Stimulated activated CD8-positive, alpha-beta memory T cell treated with anti-CD3 and anti-CD28 coated beads, Interleukin-12 subunit alpha, Interleukin-12 subunit beta, amount 100 ng/mL, for 24 hours (primary cell): Measurements from ENCODE around the gene CACNA1A.
"Not testable (repeated sequence)": the region's sequence is repeated elsewhere in the genome, so short reads cannot be mapped to it uniquely, and the experiment has no call there.

ENCODE experiments used
- DNase-seq: peaks from one replicate; pipeline ENCODE4 v3.0.0-alpha.2; 2020; ENCODE audit errors: extremely low read depth

CACNA1A gene

DNA sequence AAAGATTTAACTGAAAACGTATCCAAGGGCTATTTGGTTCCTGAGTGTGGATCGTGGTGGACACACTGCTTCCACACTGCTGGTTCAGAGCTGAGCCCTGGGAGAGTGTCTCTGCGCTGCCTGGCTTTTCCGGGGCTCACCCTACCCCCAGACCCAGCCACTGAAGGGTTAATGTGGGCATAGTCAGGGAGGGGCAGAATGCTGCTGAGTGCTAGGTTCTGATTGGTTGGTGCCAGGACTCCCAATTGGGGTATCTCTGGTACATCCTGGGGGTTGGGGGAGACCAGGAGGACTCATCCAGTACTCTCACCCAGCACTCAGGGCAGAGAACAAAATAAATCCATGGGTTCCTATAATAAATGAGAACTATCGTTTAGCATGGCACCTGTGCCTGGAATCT lies 142.3 kb downstream of the CACNA1A start:
- no peak for DNase-seq

DNA sequence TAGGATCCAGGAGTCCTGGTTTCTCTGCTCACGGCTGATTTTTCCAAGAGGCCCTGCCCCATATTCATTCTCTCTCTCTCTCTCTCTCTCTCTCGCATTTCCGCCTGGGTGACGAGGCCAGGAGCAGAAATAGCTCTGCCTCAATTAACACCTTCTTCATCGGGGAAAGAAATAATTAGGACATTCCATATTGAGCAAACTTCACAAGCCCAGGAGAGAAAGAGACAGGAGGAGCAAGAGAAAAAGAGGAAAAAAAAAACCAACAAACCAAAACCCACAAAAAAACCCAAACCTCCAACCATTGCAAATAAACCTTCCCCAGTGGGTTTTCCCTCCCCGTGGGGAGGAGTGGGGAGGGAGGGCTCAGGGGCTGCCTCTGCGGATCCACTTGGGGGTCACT lies 143.0 kb downstream of the CACNA1A start:
- DNase-seq: no peak

DNA sequence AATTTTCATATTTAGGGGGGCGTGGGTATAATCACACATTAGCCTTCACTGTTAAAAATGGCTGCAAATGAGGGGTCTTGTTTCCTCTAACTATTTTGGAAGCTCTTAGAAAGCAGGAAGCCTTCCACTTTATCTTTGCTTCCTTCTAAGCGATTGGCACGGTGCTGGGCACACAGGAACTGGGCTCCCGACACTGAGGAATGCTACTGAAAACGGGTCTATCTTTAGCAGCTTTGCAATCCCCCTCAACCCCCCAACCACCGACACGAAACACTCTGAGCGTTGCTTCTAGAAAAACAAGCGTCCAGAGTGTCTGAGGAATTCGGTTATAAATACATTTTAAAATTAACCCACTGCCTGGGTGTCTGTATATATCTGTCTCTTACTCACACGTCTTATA lies 143.6 kb downstream of the CACNA1A start:
- DNase-seq: no peak

DNA sequence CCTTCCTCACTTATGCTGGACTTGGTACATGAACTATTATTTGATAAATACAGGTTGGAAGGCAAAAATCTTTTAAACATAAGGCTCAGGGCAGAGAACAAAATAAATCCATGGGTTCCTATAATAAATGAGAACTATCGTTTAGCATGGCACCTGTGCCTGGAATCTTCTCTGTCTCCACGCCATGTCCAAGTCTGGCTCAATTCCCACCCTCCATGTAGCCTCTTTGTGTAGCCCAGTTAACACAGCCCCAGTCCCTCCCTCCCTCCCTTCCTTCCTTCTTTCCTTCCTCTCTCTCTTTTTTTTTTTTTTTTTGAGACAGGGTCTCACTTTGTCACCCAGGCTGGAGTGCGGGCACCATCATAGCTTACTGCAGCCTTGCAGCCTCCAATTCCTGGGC lies 144.6 kb downstream of the CACNA1A start:
- DNase-seq: not testable (repeated sequence)

DNA sequence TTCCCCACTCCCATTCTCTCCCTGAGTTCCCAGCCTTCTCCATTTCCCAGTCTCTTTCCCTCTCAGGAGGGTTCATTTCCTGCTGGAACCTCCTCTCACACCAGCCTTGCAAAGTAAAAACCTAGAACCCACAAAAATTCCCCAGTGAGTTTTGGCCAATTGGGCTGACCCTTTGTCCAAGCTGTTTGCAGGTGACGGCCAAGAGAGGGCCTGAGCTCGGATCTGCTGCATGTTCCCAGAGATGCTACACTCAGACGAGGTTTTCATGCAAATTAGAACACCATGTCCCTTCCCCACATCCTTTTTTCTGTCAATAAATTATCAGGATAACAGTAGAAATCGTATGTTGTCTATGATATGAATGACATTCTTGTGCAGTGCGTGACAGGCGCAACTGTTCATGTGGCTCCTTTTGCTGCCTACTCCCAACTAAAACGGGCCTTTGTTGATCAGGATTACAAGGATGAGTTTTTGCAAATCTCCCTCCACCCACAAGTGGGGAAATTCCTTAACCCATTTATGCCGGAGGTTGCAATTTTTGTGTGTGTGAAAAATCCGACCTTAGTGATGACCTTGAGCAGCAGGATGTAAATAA lies 149.5 kb downstream of the CACNA1A start:
- DNase-seq: no peak

DNA sequence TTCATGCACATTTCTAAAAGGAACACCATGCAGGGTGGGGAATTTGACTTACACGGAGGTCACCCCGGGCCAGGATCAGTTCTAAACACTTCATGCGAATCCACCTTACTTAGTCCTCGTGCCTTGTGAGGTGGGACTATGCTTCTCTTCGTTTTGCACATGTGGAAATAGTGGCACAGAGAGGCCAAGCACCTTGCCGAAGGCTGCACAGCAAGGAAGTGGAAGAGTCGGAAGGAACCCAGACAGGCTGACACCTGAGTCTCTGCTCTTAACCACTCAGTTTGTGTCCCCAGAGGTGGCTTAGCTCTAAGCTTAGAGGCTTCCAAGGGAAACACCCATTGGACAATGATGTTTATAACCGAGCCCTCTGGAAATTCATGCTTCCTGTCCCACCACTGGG lies 150.1 kb downstream of the CACNA1A start:
- no peak for DNase-seq

DNA sequence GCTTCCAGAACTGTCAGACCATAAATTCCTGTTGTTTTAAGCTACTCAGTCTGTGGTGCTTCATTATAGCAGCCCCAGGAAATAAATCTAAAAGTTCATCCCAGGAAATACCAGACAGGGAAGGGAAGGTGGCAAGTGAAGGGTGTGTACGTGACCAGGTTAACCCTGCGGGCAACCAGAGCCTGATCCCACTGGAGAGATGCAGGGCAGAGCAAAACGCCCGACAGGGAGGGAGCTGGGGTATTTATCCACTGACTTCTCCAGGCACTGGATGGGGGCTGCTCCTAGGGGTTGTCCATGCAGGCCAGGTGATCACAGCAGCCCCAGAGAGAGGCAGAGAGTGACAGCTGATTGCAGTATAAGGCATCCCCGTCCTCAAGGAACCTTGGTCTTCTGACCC lies 150.9 kb downstream of the CACNA1A start:
- no peak for DNase-seq

DNA sequence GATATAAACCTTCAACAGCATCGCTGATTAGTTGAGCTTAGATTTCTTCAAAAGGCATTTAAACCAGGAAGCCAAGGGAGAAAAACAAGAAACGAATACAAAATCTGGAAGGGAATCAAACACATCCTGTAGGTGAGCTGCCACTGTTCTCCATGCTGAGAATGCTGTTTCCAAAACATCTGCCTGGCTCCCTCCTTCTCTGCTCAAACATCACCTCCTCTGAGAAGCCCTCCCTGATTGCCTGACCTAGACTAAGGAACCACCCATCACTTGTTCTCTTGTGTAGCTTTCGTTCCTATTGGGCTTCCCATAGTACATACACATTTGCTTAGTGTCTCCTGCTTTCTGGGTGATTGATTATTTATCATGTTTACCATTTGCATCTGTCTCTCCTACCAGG lies 152.7 kb downstream of the CACNA1A start:
- DNase-seq: no peak

DNA sequence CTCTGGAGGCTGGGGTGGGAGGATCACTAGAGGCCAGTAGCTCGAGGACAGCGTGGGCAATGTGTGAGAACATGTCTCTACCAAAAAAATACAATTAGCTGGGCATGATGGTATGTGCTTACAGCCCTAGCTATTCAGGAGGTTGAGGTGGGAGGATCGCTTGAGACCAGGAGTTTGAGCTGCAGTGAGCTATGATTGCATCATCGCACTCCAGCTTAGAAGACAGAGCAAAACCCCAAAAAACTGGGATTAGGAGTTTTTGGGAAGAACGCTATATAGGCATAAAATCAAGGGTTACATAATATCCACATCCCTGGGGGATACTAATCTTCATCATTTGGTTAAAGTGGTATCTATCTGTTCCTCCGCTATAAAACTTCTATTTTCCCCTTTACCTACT lies 155.5 kb downstream of the CACNA1A start:
- no peak for DNase-seq

DNA sequence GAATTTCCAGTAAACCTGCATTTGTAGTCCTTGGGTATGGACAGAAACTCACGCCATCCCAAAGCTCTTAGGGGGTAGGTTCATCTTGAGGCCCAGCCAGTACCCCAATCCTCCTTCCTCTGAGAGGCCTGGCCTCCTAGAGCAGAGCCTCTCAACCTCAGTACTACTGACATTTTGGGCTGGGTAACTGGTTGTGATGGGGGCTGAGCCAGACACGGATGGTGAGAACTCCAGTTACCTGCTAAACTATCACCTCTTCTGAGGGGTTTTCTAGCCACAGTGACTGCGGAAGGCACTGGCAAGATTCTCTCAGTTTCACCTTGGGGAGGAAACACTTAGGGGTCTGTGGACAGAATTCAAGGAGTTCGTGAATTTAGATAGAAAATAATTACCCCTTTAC lies 156.2 kb downstream of the CACNA1A start:
- DNase-seq: no peak

DNA sequence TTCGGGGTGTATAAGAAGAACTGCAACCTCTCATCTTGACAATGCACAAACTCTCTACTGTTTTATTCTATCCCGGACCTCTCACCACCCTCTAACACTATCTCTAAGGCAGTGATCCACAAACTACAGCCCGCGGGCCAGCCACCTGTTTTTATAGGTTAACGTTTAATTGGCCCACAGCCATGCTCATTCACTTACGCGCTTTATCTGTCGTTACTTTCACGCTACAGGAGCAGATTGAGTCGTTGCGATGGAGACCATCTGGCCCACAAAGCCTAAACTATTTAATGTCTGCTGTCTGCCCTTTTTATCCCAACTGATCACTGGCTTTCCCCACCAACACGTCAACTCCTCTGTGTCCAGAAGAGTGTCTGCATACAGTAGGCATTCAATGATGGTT lies 158.9 kb downstream of the CACNA1A start:
- no peak for DNase-seq

DNA sequence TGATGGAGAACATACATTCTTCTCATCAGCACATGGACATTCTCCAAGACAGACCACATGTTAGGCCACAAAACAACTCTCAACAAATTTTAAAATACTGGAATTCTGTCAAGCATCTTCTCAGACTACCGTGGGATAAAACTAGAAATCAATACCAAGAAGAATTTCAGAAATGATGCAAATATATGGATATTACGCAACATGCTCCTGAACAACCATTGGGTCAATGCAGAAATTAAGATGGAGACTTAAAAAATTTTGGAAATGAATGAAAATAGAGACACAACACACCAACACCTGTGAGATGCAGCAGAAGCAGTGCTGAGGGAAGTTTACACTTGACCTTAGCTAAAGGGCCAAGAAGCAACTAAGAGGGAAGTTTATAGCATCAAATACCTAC lies 162.8 kb downstream of the CACNA1A start:
- DNase-seq: no peak

DNA sequence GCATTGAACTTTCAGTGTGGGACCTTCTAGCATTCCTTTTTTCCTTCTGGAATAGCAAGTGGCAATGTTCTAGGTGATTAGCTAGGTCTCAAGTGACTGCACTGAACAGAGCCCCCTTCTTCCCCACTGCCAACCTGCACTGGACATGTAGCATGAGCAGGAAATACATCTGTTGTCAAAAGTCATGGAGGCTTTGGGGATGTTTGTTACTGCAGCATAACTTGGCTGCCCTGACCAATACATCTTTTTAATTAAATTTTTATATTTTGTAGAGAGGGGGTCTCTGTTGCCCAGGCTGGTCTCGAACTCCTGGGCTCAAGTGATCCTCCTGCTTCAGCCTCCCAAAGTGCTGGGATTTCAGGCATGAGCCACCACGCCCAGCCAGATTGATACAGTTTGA lies 163.6 kb downstream of the CACNA1A start:
- no peak for DNase-seq

DNA sequence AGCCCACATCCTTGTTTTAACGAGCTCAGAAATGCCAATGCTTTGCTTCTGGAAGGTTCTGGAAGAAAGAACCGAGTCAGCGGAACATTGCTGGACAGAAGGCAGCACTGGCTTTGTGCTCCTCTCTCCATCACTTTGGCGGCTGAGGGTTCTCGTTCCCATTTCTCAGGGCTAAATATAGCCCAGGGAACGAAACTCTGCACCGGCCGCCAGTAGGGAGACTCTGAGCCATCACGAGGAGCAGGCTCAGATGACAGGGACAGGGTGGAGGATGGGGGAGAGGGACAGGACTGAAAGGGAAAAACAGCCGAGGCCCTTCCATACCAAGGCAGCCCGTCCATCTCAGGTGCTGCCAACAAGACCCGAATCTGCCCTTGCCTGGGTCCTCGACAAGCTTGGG lies 166.4 kb downstream of the CACNA1A start:
- no peak for DNase-seq

DNA sequence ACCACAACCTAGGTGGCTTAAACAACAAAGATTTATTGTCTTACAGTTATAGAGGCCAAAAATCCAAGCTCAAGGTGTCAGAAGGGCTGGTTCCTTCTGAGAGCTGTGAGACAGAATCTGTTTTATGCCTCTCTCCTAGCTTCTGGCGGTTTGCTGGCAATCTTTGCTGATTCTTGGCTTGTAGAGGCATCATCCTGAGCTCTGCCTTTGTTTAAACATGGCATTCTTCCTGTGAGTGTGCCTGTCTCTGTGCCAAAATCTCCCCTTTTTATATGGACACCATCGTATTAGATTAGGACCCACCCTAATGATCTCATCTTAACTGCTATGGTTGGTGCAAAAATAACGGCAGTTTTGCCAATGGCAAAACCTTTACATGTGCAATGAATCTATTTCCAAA lies 169.1 kb downstream of the CACNA1A start:
- DNase-seq: no peak

DNA sequence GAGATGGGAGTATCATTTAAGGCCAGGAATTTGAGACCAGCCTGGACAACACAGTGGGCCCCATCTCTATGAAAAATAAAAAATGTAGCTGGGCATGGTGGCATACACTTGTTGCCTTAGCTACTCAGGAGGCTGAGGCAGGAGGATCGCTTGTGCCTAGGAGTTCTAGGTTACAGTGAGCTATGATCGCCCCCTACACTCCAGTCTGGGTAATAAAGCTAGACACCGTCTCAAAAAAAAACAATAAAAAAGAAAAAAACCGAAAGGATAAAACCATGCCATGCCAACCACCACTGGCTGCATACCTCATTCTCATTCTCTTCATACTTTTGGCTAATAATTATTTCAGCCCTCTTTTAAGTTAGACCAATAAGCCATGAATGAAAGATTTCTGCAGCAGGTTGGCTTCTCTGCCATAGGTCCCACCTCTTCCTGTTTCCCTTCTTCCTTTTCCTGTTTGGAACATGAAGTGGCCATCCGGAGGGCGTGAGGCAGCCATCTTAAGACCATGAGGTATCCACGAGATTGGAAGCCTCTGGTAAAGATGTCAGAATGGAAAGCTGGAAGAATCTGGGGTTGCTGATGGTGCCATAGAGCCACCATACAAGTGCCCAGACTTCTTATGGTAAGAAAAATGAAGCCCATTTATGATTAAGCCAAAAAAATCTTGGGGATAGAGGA lies 171.3 kb downstream of the CACNA1A start:
- DNase-seq: no peak

DNA sequence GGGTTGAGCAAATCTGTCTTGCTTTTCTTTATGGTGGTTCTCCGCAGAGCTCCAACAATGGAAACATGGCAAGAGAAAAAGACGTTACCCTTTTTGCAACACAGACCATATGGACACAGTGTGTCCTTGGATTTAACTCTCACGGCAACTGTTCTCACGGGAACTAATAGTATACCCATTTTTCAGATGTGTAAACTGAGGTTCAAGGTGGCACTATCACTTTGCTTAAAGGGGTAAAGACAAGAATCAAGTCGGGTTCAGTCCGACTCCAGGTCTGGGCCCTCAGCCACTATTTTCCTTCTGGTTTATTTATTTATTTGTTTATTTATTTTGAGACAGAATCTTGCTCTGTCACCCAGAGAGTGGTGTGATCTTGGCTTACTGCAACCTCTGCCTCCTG lies 176.0 kb downstream of the CACNA1A start:
- no peak for DNase-seq

DNA sequence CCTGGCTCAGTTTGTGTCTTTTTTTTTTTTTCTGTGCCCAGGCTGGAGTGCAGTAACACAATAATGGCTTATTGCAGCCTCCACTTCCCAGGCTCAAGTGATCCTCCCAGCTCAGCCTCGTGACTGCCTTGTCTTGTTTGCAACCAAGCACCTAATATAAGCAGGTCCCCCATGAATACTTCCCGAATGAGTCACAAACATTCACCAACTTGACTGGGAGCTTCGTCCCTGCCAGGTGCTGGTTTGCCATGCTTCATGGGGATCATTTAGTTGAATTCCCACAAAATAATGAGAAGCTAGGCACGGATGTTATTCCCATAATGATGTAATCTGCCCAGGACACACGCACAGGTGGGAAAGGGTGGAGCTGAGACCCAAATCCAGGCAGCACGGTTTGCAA lies 176.5 kb downstream of the CACNA1A start:
- no peak for DNase-seq

DNA sequence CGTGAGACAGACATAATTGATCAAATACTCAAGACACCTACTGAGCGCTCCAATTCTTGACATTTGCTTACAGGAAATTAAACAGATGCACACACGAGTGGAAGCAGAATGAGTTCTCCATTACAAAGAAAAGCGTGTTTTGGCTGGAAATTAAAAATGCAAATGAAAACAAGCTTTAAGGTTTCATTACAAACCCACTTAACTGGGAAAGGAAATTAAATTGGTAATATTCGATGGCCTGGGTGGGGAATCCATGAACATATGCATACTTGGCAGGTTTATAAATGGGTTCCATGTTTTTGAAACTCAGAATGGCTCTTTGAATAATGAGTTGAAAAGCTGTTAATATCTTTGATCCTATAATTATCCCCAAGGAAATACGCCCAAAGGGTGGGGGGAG lies 178.0 kb downstream of the CACNA1A start:
- DNase-seq: no peak

DNA sequence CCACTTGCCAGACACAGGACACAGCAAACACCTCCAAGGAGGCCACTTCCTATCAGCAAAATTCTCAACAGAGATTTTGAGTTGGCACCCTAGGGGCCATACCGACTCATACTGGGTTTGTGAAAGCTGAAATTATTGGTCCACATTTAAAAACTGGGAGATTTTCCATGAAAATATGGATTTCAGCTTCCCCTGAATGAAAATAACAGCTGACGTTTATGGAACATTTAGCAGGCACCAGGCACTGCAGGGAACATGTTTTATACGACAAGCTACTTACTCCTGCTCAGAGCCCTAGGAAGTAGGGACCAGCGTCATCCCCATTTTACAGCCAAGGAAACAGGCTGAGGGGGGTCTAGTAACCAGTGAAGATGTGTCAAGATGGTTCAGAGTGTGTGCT lies 186.8 kb downstream of the CACNA1A start:
- DNase-seq: no peak

DNA sequence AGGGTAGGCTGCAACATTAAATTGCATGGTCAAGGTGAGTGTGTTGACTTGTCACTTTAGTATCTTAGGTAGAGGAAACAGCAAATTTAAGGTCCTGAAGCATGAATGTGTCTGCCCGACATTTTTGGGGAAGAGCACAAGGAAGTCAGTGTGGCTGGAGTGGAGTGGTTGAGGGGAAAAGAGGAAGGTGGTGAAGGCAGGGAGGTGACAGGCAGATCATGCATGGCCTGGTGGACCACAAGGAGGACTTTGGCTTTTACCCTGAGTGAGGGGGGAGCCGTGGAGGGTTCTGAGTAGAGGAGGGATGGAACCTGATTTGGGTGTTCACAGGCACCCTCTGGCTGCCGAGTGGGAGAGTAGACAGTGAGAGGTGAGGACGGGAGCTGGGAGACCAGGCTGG lies 188.1 kb downstream of the CACNA1A start:
- DNase-seq: no peak

DNA sequence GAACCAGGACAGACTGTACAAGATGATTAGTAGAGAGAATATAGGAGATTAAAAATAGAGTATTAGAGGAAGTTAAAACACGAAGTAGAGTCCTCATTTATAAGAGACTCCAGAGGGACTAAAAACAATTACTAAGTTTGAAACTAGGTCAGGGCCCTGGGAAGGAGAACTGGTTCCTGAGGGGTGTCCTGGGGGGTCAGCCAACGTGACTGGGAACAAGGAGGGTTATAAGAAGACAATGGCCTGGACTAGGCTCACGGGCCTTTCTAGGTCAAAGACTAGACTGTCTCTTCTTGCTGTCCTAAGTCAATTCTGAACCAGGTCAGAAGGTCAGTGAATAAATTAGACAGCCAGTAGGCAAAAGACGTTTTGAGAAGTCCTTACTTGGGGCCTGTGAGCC lies 190.8 kb downstream of the CACNA1A start:
- no peak for DNase-seq

DNA sequence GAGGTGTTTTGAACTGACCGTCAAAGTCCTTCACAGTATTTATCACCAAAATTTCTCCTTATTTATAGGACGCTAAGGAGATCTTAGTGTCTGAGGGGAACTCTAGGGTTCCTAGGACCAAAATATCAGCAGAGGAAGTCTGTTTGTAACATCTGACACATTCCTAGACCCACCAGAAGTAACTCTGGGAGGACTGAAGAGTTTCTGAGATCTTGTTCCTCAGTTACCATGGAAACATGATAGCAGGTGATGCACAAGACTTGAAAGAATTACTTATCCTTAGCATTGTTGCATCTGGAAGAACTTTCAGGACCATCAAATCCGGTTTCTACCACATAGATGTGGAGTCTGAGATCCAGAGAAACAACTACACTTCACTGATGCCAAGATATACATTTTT lies 191.5 kb downstream of the CACNA1A start:
- no peak for DNase-seq

DNA sequence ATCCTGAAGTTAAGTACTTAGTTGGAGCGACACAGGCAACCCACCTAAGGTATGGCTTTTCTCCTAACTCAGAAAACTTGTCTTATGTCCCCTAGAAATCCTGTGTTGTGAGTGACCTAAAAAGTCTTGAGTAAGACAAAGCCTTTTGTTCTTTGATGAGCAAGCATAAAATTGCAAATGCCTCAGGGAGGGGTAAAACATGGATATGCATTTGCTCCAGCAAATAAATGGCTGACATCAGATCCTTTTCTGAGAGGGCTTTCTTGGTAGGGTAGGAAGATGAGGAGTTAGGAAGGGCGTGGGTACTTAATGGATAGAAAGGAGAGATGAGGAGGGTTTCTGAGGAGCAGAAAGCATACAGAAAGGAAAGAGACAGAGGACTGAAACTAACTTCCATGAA lies 192.4 kb downstream of the CACNA1A start:
- DNase-seq: no peak
